ENCODE results near the gene SIGLEC6. TPM values are rescaled to one million over a fixed set of nuclear protein-coding genes. Genes with fewer than 3 reads are reported as not detected.

Gene SIGLEC6
- total RNA-seq, 1 experiment from 2014 or later = not detected

DNA sequence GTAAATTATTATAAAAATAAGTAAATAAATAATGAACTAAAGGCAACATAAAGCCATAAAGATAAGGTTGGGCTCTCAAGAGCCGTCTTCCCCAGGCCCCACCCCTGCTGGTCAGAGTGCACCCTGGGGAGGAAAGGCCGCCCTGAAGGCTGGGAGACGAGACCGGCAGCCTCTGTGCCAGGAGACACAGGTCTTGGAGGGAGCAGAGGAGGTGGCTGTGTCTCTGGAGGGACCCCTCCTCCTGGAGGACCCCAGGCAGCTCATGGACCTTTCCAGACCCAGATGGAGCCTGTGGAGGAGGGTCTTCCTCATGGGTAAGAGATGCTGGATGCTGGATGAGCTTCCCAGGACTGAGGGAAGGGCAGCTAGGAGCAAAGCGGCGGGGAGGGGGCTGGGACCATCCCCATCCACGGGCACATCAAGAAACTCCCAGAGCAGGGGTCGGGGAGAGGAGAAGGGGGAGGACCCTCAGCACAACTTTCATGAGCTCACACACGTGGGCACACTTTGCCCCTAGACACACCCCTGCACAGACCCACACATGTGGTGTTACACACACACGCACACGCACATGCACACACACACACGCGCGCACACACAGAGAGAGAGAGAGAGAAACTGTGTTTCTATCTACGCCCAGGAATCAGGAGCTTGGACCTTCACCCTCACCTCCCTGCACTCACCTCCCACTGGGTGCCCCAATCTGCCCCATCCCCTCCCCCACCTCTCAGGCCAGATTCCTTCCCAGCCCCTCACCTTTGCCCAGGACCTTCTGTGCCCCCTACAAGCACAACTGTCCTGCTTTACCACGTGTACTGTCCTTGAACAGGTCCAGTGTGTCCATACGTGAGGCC is 52.9 kb downstream of the SIGLEC6 start, which contains the start of gene CEACAM18:
TSS of gene CEACAM18 (plus strand) at position 159 of the 854 bp plus-strand sequence.
- Histone ChIP-seq H3K79me2 (ENCODE audit: insufficient read depth, low read length) (no peaks in the 10 kb centered on the region), H3K9me2 (ENCODE audit: insufficient read depth) (no peaks in the 10 kb centered on the region), H3K4me1 (ENCODE audit: control insufficient read depth in 1 of 2, insufficient read depth in 2 of 2, low read length in 2 of 2) (peaks cover 4 to 13% of the 10 kb centered on the region in 2 experiments; a peak in 2 of 4 replicates), H4K20me1 (ENCODE audit: insufficient read depth) (no peaks in the 10 kb centered on the region), H3K36me3 (ENCODE audit: control insufficient read depth in 1 of 2, insufficient read depth in 2 of 2, low read length in 2 of 2) (no peaks in the 10 kb centered on the region), H2AFZ (ENCODE audit: low read depth, low read length, poor library complexity, severe bottlenecking) (no peak within 1 kb of the TSS), H3K4me3 (replicated peaks in 1 of 2; ENCODE audit: low read depth in 1 of 2, low read length in 2 of 2) (no peak within 1 kb of the TSS), H3K9me3 (ENCODE audit: control insufficient read depth in 1 of 2, insufficient read depth in 1 of 2, low read depth in 1 of 2, low read length in 2 of 2) (no peaks in the 10 kb centered on the region), H3K27ac (ENCODE audit: low read depth, low read length) (no peak within 1 kb of the TSS), H3K27me3 (ENCODE audit: insufficient read depth, low read length) (peaks cover 11% of the 10 kb centered on the region; the same call in 1 of the 2 replicates), H3K4me2 (ENCODE audit: low read length) (no peak within 1 kb of the TSS), H3K9ac (ENCODE audit: low read length) (no peak within 1 kb of the TSS)
- no peak for DNase-seq (ENCODE audit: low read depth, low spot score)
- RAD21 ChIA-PET (ENCODE audit: low non-redundant PET in 1 of 2, low total read pairs in 2 of 2, uncharacterized antibody in 2 of 2, unreplicated experiment in 2 of 2) = interaction anchor here in 1 of 2 experiments (0.7 kb wide), 1 partner anchor 183 kb away, joined by 4 read pairs; no protein-coding TSS in a partner anchor
- BruUV-seq (replicated peaks) = no TSS peak
- no peak for ATAC-seq
- TF ChIP-seq SIN3A (IDR thresholded peaks at IDR 0.05; ENCODE audit: low read depth) (no peak), SRF (IDR thresholded peaks at IDR 0.05; ENCODE audit: low read depth) (no peak), CTCF (IDR thresholded peaks at IDR 0.05 in 2 of 3, conservative IDR thresholded peaks at IDR 0.05 in 1 of 3; ENCODE audit: borderline replicate concordance in 1 of 3, insufficient read depth in 1 of 3, low read depth in 2 of 3, low read length in 2 of 3) (no peak), ZNF274 (IDR thresholded peaks at IDR 0.05; ENCODE audit: low read depth, low read length) (no peak), JUND (IDR thresholded peaks at IDR 0.05) (no peak), MAX (IDR thresholded peaks at IDR 0.05) (no peak), CBX3 (IDR thresholded peaks at IDR 0.05; ENCODE audit: low read depth) (no peak), EZH2 (IDR thresholded peaks at IDR 0.05) (no peak), TCF7L2 (IDR thresholded peaks at IDR 0.05; ENCODE audit: borderline replicate concordance, extremely low read depth, insufficient read depth, insufficient read length) (no peak), ZFX (IDR thresholded peaks at IDR 0.05) (no peak), POLR2A (IDR thresholded peaks at IDR 0.05; ENCODE audit: borderline replicate concordance, extremely low read depth, insufficient read depth, insufficient read length) (no peak), ZBTB33 (IDR thresholded peaks at IDR 0.05; ENCODE audit: extremely low read depth, insufficient replicate concordance, low read length) (no peak)
- POLR2A ChIA-PET = no interaction called here
- CTCF ChIA-PET = no interaction called here
- intact Hi-C loops (cut with micrococcal nuclease) = no loop called here

Data from HCT116 (cell line).